Measurements from ENCODE around the gene AKT3.
"Not testable (repeated sequence)": the region's sequence is repeated elsewhere in the genome, so short reads cannot be mapped to it uniquely, and the experiment has no call there.

The AKT3 gene

DNA sequence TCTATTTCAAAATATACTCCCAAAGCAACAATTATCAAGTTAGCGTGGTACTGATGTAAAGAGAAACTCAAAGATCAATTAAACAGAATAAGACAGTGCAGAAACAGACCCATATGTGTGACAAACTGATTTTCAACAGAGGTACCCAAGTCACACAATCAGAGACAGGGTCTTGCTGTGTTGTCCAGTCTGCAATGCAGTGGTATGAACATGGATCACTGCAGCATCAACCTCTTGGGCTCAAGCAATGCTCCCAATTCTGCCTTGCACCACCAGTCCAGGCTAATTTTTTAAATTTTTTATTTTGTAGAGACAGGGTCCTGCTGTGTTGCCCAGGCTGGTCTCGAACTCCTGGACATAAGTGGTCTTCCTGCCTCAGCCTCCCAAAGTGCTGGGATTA is 255.6 kb downstream of the AKT3 start:
- DNase-seq = no peak

DNA sequence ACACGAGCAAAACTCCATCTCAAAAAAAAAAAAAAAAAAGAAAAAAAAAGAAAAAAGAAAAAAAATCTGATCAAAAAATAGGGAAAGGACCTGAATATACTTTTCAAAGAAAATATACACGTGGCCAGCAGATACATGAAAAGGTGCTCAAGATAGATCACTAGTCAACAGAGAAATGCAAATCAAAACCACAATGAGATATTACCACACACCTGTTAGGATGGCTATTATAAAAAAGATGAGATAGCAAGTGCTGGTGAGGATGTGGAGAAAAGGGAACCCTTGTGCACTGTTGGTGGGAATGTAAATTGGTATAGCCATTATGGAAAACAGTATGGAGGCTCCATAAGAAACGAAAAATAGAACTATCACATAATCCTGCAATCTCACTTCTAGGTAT is 260.8 kb downstream of the AKT3 start:
- not testable (repeated sequence) for DNase-seq

DNA sequence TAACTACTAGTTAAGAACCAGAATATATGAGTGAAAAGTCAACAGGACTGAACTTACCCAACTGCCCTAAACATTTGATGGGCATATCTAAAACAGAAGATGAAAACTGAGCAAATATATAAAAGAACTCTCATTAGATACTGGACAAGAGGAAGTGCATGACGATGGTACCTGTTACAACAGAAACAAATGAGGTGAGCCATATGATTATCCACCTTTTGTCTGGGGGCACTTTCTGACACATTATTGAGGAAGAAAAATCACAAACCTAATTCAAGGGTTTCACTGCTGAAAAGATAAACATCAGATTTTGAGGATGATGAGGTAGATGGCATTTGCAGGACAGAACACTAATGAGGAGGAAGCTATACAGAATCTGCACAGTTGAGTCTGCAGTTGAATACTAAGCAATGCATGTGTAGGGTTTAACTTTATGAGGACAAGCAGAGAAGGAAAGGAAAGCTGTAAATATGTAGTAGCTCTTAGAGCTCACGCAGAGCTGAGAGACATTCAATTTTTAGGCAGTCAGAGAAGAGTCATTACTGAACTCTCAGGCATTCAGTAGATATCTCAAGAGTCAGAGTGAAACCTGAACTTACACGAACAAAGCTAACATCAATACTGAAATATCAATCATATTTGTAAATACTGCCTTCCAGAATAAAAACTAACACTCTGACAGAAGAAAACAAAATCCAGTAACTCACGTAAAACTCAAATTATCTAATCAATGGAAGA is 262.1 kb downstream of the AKT3 start:
- DNase-seq = no peak

DNA sequence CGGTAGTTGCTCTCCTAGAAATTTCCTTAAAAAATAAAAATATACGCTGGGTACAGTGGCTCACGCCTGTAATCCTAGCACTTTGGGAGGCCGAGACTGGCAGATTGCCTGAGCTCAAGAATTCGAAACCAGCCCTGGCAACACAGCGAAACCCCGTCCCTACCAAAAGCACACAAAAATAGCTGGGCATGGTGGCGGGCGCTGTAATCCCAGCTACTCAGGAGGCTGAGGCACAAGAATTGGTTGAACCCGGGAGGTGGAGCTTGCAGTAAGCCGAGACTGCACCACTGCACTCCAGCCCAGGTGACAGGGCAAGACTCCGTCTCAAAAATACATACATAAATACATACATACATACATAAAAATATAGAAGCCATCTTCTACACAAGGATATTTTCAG is 262.8 kb downstream of the AKT3 start:
- DNase-seq = no peak

DNA sequence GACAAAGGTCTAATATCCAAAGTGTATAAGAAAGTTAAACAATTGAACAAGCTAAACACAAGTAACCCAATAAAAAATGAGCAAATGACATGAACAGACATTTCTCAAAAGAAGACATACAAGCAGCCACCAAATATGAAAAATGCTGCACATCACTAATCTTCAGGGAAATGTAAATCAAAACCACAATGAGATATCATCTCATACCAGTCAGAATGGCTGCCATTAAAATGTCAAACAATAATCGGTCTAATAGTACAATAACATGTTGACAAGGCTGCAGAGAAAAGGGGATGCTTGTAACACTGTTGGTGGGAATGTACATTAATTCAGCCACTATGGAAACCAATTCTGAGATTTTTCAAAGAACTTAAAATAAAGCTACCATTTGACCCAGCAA is 264.1 kb downstream of the AKT3 start:
- DNase-seq = no peak

DNA sequence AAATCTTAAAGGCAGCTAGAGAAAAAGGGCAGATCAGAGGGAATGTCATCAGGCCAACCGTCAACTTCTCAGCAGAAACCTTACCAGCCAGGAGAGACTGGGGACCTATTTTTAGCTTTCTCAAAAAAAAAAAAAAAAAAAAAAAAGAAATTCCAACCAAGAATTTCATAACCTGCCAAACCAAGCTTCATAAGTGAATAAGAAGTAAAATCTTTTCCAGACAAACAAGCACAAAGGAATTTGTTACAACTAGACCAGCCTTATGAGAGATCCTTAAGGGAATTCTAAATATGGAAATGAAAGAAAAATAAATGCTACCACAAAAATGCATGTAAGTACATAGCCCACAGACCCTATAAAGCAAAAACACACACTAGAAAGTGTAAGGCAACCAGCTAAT is 267.7 kb downstream of the AKT3 start:
- no peak for DNase-seq

DNA sequence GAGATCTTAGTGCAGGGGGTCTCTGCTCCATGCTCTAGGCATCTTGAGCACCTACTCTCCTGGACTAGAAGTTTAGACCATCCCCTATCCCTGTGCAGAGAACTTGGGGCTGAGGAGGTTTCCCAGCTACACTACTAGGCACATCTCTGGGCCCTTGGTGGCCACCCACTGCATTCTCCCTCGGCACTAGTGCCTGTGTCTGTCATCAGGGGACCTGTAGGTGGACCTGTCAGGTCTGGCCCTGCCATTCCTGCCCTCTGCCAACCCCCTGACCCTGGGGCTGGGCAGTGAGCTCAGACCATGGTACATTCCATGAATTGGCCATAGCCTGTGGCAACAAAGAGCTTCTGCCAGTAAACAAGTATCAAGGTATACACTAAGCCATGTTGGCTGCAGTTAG is 269.1 kb downstream of the AKT3 start:
- DNase-seq = no peak

DNA sequence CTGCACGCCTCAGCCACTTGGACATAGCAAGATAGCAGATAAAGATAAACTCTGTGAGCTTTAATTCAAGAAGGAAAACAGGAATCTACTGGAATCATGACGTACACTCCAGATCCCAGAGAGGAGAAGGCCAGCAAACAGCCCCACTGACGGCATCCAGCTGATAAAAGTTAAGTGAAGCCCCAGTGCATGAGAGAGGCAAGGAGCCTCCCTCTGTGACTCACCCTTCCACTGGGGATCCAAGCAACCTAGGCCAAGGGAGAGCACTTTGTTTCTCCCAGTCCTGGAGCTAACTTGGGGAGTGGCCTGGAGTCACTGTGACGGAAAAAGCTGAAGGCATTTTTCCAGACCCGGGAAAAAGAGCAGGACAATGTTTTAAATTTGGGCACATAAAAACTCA is 270.0 kb downstream of the AKT3 start:
- no peak for DNase-seq

DNA sequence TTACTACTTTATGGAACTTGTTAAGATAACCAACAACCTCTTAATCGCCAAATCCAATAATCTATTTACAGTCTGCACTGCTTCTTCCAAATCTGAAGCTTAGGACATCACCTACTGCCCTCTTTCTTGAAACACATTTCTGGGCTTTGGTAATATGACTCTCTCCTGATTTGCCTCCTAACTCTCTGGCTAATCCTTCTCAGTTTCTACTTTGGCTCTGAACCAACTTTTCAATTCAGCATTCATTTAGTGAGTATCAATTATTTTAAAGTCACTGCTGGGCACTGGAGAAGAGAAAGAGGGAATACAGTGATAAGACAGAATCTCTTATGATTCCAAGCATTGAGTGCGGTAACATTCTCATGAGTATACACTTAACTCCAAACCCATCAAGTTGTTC is 275.0 kb downstream of the AKT3 start:
- DNase-seq = no peak

DNA sequence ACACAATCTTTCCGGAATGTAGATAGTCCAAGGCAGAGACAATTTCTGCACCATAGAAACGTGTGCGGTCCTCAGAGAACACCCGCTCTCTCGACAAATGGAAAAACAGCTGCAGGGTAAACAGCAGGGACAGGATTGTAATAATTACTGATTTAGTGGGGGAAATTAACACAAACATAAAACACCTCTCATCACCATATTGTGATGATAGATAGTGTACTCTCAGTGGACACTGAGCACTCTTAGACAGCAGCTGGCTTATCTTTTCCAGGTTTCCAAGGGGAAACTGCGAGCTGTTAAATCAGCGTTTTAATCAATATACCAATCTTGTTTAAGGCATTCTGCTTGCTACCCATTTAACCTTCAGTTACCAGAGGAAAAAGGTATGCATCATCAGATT is 277.1 kb downstream of the AKT3 start:
- DNase-seq = no peak

DNA sequence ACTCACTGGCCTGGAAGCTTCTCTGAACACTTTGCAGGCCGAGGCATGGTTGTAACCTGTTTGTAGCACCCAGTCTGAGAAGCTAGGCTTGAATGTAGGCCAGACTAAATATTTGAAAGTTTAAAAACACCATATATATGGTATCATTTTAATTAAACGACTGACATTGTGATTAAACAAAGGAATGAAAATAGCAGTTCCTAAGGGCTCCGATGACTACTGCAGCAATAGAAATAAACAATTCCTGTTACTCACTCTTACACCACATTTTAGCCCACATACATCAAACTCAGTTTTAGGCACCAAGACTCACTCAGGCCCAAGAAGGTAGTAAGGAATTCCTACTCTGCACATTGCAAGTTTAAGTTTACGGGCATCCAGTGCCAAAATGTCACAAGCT is 281.2 kb downstream of the AKT3 start:
- no peak for DNase-seq

DNA sequence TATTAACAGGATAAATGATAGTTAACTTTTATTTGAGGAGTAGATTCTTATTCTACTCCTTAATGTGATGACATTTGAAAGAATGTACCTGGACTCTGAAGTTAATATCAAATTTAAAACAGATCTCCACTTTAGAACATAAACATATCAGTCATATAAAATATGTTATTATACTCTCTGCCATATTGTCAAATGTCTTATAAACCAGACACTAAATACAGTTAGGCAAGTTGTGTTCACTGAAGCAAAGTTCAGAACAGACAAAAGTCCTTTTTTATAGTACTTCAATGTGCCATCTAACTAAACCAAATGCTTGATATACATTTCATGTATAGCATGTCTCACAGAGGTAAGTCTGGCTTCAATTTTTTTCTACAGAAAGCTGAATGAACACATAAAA is 285.2 kb downstream of the AKT3 start:
- DNase-seq = no peak

DNA sequence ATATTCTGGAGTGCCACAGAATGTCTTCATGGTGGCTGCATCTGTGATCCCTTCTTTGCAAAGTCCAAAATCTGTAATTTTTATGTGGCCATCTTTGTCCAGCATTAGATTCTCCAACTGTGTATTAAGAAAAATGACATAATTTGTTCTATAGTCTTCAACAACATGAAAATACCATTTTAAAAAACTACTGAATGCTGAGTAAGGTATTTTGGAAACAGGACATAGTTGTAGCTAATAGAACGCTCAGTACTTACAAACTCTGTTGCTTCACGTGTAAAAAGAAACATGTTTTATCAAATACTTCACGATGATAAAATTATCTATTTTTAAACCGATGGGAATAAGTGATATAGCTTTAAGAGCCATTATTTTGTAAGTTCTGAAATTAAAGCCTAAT is 286.3 kb downstream of the AKT3 start:
- no peak for DNase-seq

DNA sequence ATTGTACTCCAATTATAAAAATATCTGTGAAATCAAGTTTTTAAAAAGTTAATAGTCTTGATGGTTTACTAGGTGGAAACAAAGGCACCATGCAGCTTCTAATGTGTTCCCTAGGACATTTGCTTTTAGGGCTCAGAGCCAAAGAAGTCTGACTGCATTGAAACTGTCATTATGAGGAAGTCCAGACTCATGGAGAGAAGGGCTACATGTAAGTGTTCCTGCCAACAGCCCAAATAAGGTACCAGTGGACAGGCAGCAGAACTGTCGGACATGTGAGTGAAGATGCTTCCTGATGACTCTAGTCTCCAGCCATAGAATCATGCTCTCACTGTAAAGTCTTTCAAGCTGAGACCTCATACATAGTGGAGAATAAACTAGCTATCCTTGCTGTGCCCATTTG is 287.6 kb downstream of the AKT3 start:
- DNase-seq = no peak

DNA sequence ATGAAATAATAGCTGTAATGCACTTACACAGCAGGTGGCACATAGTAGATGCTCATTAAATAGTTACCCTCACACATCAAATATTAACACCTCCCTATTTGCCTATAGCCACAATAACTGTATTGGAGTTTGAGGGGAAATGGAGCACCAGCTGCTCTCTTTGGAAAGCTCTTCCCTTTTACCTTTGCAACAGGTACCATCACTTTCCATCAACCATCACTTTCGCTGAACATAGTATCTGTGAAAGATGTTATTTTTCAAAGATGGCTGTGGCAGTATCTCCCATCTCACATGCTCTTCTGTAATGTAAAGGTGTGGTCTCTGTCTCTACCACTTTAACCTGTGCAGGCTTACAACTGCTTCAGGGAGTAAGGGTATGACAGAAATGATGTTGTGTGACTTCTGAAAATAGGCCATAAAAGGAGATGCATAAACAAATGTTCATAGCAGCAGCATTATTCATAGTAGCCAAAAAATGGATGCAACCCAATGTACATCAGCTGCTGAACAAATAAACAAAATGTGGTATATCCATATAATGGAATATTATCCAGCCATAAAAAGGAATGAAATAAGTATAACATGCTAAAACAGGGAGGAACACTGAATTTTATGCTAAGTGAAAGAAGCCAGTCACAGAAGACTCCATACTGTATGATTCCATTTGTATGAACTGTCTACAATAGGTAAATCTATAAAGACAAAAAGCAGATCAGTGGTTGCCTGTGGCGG is 288.3 kb downstream of the AKT3 start:
- DNase-seq = no peak

DNA sequence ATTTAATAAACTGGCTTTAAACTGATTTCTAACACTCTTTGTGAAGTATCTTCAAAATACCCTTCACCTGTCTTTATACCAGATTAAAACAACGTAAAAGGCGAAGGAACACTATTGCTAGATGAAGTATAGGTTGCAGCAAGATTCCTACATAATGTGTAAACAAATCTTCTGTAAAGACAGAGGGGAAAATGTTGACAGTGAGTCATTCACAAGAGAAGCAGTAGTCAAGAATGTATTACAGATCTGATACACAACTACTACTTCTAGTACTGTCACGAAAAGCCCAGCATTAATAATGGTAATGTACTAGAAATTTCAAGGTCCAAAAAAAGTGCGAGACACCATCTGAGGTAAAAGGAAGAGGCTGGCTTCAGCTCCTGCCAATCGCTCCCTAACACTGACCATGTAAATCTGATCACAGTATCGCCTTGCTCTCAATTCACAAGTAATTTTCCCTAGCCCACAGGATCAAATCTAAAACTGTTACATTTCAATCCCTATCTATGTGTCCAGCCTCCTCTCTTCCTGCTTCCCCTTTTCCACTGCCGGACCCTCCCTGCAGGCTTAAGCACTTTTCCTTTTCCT is 290.4 kb downstream of the AKT3 start:
- no peak for DNase-seq

DNA sequence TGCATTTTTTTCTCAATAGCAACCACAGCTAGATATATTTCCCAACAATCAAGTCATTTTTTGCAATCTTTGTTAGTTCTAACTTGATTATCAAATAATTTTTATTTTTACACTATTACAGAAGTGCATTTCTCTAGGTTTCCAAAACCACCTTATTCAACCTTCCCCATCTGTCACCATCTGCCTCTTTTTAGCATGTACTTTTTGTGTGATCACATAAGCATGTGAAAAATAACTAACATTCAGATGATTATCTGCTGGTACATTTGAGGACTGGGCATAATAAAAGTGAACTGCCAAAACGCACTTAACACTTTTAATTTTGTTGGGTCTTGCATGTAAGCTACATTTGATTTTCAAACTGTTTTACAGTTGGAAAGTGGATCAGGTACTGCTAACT is 291.5 kb downstream of the AKT3 start:
- no peak for DNase-seq

DNA sequence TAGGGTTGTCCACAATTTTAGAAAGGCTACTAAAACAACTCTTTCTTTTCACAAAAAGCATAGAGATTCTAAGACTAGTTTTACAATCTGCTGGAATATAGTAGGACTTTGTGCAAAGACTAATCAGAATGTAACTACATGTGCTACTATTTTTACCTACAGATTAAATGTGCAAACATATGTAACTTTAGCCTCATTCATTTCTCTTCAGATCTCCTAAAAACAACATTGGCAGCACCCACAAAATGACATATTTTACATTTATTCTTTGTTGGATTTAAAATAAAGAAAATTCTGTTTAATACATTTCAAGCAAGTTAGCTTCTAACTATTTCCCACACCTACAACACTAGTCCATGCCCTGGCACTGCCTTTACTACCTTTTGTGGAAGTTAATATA is 292.2 kb downstream of the AKT3 start:
- DNase-seq = no peak

DNA sequence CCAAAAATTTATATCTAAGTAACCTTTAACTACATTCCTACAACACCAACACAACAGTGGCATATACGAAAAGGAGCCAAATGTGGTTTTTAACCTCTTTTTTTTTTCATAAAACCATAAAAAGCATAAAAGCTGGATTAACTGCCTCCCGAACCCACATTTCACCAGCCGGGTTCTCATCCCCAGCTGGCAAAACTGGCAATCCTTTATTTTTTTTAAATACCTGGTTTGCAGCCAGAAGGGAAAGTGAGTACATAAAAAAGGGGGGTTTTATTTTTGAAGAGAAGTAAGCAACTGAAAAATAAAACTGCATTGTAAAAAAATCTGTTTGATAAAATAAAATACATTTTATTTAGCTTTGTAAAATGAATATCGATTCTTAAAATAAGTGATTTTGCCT is 295.4 kb downstream of the AKT3 start:
- no peak for DNase-seq

DNA sequence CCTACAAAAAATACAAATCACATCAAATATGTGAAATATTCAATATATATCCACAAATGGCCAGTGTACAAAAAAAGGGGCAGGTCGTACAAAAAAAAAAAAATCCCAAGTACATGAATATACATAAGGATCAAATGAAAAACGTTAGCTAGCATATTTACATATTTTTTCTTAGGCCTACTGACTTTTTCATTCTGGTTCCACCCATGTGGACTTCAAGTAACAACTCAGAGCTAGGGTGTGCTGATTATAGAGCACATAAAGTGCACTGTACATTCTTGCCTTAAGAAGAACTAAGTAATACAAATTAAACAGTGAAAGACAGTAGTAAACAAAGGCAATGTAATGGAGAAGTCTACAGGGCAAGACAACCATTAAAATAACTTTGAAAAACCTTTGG is 297.0 kb downstream of the AKT3 start:
- no peak for DNase-seq

DNA sequence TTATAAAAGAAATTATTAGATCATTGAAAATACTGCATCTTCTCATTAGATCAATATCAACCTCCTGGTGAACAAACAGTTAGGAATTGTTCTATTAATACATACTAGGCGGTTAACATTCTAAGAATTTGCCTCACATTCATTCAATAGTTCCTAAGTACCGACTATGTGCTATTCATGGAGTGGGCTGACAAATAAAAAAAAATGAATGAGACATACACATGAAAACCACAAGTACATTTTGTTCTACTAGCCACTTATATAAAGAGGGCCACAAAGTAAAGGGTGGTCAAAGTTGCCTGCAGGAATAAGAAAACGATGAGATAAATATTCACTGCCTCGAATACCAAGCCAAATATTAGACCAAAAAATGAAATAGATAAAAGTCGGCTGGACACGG is 299.8 kb downstream of the AKT3 start:
- no peak for DNase-seq

DNA sequence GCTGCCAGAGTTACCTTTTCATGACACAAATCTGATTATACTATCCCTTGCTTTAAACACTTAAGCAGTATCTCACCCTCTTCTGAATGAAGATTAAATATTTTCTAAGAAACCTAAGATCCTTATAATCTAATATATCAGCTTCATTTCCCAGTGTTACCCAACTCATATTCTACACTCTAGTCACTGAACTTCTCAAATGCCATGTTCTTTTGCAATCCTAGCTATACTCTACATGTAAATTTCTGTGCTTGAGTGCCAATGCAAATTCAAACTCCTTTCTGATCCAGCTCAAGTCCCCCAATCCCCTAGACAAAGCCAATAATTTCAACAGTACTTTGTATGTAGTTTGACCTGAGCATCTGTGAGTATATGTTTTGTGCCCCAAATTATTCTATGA is 300.3 kb downstream of the AKT3 start:
- no peak for DNase-seq

DNA sequence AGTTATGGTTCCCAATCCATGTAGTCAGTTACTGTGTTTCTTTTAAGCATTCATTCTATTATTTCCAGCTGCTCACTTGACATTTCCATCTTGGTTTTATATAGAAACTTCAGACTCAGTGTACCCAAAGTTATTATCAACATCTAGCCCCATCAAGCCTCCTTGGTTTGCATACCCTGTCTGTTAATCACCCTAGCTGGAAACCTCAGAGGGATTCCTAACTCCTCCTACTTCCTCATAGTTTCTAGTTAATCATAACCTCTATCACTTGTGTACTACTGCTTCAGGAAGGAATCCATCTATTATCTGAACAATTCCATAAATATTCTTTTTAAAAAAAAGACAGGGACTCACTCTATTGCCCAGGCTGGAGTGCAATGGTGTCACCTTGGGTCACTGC is 300.9 kb downstream of the AKT3 start:
- DNase-seq = no peak

DNA sequence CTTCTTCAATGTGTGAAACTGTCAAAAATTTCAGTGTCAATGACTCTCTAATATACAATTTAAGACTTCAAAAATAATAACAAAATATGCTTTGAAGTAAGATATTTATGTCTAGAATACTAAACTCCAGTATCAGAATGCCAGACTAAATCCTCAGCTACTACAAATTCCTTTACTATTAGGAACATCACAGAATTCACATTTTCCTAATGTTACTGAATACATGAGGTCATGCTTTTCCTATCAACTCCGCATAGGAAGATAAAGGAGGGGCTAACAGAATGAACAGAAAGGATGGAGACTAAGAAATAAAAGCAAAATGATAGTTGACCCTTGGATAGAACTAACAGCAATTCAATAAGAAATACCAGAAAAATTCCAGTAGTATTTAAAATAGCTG is 301.5 kb downstream of the AKT3 start:
- DNase-seq = no peak

DNA sequence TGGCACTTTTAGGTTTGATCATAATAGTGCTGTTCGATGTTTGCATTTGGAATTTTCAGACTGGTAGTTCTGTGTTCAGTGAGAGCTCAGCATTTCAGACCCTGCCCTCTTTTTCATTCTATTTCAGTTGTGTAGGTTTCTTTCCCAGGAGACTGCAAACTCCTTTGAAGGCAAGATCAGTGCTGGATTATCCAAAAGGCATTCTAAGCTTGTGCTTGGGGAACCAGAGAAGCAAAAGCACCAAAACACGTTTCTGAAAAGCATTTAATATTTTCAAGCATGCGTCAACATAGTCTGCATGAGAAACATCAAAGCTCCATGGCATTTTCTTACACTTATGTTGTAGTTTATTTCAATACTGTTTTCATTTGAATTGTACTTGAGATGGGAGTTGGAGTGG is 302.2 kb downstream of the AKT3 start:
- no peak for DNase-seq
